Fibroblast of gingiva (primary cell): ENCODE measurements around the gene PRR36.

Experiments used
- DNase-seq: peaks from one replicate; pipeline ENCODE4 v3.0.0-alpha.2; 2011; ENCODE audit warnings: low read depth

The PRR36 gene

DNA sequence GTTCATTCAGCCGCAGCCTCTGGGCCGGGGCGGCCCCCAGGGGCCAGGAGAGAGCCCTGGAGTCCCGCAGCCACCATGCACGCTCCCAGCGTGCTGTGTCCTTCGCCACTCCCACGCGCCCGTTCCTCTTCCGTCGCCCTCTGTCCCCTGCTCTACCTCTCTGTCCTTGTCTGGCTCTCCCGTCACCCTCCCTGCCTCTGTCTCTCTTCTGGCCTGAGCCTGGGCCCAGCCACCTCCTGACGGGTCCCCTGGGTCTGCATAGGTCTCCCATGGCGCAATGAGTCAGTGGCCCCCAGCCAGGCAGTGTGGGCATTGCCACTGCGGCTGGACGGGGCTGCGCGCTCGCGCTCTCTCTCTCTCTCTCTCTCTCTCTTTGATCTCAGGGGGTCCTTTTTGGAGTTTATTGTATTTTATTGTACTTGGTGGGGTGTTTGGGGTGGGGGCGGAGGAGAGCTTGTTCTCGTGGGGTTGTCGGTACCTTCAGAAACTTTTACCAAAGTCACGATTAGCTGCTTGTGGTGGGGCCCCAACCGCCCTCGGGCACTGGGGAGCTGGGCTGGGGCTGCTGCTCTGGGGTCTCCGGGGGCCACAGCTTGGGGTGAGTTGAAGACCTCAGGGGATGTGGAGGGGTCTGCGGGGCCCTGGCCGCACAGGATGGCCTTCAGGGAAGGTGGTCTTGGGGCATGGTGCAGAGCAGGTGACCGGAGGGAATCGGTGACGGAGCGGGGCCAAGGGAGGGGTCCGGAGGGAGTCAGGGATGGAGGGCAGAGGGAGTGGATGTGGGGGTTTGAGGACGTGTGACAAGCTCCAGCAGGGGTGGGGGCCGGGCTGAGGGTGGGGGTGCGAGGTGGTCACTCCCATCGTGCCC lies 38.7 kb upstream of the PRR36 start:
- no peak for DNase-seq

DNA sequence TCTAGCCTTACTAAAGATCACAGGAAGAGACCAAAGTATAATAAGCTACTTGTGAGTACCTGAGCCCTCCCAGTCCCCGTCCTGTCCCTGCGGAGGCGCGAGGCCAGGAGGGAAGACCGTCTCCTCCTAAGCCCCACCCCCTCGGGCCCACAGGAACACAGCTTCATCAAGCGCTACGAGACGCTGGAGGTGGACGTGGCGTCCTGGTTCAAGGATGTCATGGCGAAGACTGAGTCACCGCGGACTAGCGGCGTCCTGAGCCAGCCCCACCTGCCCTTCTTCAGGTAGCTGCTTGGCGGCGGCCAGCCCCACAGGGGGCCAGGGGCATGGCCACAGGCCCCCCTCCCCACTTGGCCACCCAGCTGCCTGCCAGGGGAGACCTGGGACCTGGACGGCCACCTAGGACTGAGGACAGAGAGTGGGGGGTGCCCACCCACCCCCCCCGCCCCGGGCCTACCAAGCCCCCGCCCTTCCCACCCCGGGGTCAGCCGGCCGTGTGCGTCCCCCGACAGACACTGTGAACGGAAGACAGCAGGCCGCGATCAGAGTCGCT lies 38.0 kb upstream of the PRR36 start:
- DNase-seq: no peak

DNA sequence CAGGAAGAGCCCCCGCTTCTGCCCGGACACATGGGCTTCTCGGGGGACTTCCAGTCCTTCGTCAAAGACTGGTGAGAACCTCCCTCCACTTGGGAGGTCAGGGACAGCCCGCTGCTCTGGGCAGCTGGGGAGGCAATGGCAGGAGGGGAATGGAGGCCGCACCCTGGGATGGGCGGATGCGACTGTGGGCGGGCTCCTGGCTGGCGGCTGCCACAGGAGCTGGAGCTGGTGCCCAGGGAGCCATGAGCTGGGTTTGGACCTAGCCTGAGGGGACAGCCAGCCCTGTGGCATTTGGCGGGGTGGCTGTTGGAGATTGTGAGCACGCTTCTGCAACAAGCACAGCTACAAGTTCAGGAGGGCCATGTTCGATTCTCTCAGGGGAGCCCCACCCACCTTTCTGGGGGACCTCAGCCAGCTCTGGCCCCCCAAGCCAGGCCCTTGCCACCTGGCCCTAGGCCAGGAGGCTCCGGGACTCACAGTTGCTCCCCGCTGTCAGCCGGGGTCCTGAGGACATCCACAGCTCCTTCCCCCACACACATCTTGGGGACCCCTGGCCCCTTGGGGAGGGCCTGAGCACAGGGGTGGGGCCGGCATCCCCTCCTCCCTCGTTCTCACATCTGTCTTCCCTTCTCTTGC lies 37.4 kb upstream of the PRR36 start:
- no peak for DNase-seq

DNA sequence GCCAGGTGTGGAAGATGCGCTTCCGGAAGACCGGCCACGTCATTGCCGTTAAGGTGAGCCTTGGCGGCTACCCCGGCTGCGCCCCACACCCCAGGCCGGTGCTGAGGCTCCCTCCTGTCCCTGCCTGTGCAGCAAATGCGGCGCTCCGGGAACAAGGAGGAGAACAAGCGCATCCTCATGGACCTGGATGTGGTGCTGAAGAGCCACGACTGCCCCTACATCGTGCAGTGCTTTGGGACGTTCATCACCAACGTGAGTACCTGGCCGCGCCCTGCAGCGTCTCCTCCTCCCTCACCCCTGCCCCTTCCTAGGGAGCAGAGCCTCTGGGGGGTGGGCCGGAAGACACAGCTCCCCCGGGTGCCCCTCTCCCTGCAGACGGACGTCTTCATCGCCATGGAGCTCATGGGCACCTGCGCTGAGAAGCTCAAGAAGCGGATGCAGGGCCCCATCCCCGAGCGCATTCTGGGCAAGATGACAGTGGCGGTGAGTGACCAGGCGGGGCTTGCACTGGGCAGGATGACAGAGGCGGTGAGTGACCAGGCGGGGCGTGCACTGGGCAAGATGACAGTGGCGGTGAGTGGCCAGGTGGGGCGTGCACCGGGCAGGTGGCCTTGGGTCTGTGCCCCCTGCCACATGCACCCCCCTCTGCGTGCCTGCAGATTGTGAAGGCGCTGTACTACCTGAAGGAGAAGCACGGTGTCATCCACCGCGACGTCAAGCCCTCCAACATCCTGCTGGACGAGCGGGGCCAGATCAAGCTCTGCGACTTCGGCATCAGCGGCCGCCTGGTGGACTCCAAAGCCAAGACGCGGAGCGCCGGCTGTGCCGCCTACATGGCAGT lies 36.4 kb upstream of the PRR36 start:
- DNase-seq: no peak

DNA sequence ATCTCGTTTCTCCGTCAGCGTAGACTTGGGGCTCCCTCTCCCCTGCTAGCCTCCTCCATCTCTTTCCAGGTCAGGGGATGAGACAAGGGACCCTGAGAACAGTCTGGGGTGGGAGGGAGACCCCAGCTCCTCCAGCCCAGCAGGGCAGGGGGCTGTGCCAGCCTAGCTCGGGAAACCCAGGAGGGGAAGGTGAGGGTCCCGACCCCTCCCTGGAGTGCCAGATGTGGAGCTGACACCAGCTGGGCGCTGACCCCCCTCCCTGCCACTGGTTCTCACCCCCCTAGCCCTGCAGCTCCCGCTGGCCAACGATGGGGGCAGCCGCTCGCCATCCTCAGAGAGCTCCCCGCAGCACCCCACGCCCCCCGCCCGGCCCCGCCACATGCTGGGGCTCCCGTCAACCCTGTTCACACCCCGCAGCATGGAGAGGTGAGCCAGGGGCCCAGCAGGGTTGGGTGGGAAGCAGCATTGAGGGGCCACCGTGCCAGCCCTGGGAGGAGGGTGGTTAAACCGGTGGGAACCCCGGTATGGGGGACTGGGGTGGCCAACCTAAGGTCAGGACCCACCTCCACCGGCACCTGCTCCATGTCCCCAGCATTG lies 35.4 kb upstream of the PRR36 start:
- no peak for DNase-seq

DNA sequence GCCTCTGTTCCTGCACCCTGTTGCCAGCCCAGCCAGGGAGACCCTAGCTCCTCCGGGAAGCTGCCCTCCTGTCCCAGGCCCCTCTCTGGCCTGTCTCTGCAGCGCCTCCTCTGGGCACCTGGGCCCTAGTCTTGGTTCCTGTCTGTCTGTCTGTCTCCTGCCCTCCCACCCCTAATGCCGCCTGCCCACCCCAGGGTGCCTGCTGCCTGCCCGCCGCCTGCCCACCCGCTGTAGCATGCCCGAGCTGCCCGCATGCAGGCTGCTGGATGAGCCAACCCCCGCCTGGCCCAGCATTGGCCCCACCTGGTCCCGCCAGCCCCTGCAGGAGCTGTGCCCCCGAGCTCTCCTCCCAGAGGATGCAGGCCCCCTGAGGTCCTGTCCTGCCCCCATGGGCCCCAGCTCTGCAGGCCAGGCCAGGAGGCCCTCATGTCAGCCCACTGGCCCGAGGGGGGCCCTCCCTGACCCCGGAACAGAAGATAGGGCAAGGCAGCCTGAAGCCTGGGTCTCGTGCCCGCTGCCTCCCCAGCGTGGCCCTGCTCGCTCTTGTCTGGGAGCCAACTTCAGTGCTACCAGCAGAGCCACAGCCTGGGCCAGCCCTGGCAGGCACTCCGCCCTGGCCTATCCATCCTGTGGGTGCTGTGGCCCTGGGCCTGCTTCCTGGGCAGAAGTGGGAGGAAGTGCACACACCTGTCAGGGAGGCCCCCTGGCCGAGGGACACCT lies 34.7 kb upstream of the PRR36 start:
- no peak for DNase-seq

DNA sequence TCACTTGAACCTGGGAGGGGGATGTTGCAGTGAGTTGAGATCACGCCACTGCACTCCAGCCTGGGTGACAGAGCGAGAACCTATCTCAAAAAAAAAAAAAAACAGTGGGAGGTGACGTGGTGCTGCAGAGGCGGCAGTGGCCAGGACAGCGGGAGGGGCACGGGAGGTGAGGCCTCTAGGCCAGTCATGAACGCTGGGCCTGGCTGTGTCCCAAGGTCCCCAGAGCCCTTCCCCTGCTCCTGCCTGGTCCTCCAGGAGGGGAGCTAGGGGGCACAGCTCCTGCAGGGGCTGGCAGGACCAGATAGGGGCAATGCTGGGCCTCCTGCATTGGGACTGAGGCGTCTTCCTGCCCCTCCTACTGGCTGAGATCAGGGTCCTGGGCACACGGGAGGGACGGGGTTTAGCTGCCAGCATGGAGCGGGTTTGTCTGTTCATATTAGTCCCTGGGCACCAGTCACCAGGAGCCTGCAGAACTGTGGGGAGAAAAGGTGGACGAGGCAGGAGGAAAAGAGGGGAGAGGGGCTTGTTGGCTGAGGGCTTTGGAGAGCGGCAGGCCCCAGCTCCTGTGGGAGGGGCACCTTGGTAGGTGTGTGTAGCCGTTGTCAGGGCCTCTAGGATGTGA lies 34.0 kb upstream of the PRR36 start:
- no peak for DNase-seq

DNA sequence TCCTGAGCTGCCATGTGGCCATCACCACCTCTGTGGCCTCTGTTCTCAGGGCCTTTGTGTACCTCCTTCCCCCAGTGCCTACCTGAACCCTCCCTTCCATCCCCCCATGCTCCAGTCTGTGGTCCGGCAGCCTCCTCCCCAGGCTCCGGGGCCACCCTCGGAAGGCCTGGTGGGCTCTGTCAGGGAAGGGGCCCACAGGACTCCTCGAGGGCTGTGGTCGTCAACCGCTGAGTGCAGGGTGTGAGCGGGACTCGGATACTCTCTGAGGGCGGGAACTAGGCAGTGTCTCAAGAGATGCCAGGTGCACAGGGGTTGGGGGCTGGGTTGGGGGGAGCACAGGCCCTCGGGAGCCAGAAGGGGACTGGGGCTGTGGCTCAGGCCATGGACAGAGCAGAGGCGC lies 33.4 kb upstream of the PRR36 start:
- no peak for DNase-seq

DNA sequence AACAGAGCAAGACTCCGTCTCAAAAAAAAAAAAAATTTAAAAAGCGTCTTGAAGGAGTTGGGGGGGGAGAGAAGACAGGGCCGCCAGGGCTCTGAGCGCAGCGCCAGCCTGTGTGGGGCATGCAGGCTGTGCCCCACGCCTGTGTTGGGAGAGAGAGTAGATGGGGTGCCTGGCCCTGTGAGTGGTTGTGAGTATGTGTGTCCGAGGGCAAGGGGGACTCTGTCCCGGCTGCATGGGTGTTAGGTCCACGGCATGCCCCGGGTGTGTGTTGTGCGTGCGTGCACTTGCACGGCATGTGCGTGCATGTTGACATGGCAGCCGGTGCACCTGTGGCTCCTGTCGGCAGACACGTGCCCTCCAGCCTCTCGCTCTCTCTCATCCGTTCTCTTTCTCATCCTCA lies 32.9 kb upstream of the PRR36 start:
- no peak for DNase-seq

DNA sequence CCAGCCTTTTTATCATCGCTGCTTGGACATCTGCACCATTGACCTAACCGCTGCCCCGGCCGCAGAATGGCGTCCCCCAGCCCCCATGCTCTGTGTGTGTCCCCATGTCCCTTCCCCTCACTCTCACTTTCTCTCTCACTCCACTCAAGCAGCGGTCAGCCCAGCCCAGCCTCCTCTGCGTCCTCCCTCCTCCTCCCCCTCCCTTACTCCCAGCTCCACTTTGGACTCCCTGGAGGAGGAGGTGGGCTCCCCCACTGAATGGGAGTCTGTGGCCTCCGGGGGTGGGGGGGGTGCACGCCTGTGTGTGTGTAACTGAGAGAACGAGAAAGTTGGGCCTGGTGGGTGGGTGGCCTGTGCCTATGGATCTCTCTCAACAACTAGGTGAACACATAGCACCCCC lies 31.7 kb upstream of the PRR36 start:
- DNase-seq: no peak

DNA sequence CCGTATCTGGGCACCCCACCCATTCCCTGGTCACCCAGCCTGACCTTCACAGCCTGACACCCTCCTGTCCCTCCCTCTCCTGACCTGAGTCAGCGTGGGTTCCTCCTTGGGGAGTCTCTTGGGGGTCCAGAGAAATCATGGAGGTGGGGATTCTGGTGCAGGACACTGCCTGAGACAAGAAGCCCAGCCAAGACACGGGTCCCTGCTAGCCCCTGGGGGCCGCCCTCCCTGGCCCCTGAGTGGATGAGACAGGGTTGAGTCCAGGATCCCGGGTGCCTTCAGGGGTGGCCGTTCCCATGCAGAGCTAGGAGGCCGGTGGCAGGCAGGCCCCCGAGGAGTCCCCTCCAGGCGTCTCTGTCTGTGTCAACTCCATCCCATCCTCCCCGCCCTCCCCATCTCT lies 31.1 kb upstream of the PRR36 start:
- no peak for DNase-seq

DNA sequence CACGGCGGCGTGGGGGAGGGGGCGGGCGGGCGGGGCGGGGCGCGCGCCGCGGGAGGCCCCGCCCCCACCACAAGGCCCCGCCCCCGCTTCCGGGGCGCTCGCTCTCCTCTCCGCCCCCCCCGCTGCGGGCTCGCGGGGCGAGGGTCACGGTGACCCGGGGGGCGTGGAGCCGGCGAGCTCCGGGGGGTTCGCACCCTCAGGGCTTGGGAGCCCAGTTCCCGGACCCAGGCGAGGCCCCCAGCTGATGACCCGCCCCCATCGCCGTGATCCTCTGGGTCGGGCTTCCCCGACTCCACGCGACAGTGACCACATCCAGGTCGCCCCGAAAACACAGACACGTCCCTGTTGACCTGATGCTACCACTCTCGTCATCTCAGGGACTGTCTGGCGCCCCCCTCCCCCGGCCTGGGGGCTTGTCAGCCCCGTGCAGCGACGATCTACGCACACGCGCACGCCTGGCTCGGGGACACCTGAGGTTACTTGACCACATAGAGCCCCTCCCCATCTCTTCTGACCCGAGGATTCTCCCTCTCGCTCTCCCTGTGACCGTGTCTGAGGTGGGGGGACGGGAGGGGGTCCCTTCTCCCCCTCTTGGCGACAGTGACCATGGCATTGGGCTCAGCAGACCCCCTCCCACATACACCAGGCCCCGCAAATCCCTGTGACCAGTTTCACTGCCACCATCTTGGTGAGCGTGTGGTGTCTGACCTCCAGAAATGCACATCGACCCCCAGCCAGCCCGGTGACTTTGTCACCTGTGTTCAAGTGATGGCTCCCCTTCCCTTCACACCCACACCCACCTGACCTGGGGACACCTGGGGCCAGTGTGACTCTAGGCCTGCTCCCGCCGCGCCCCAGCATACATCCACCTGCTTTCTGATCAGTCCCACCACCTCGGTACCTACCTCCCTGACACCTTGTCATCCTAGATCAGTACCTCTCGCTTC lies 30.2 kb upstream of the PRR36 start:
- DNase-seq: no peak

DNA sequence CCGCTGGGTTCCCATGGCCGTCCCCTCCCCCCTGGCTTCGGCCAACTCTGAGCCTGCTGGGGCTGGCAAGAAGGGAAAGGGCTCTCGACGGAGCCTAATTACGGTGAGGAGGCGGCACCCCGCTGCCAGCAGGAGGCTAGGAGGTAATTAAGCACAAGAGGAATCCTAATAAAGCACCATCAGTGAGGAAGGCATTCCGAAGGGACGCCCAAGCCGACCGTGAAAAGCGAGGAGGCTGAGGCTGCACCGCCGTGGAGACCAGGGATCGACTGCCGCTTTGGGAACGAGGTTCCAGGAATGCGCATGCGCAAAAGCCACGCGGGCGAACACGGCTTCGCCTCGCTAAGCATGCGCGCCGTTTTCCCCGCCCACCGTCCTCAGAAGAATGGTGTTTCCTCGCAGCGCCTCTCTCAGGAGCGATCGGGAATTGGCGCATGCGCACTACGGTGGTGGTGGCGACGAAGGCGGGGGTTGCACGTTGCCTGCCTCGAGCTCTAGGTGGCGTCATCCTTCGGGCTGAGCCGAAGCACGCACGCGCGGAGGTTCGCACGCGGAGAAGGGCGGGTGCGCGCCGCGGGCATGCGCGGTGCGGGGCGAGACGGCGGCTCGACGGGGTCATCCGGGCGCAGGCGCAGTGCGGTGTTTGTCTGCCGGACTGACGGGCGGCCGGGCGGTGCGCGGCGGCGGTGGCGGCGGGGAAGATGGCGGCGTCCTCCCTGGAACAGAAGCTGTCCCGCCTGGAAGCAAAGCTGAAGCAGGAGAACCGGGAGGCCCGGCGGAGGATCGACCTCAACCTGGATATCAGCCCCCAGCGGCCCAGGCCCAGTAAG lies 29.3 kb upstream of the PRR36 start, which contains the start of gene MAP2K7:
Gene MAP2K7 (plus strand): TSS at position 634 of the 830 bp plus-strand sequence. CDS start 68 bp downstream, at position 702.
- DNase-seq: peak; percentile 98

DNA sequence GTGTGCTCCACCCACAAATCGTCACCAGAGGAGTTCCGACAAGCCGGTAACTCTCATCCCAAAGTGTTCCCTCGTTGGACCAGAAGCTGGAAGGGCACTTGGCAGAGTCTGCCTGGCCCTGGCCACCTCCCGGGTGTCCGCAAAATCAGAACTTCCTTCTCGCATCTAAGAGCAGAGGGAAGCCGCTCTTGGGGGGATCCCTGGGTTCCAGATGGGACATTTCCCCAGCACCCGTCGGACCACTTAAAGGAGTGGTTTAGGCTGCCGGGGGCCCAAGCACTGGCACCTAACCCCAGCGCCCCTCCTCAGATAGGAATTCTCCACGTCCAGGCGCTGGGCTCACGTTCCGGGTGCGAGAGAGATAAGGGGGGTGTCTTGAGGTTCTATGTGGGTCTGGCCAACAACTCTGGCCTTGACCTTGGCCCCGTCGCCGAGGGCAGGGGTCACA lies 28.6 kb upstream of the PRR36 start:
- DNase-seq: no peak

DNA sequence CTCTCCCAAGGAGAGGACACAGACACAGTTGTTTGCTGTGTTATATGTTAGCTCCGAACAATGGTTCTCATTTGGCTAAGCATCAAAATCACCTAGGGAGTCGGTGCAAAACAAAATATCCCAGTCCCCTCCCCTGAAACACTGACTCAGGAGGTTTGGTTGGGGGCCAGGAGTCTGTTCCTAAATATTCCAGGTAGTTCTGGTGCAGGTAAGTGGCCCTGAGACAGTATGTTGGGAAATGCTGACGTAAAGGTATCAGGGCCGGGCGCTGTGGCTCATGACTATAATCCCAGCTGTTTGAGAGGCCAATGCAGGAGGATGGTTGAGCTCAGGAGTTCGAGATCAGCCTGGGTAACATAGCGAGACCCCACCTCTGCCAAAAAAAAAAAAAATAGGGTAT lies 27.1 kb upstream of the PRR36 start:
- no peak for DNase-seq

DNA sequence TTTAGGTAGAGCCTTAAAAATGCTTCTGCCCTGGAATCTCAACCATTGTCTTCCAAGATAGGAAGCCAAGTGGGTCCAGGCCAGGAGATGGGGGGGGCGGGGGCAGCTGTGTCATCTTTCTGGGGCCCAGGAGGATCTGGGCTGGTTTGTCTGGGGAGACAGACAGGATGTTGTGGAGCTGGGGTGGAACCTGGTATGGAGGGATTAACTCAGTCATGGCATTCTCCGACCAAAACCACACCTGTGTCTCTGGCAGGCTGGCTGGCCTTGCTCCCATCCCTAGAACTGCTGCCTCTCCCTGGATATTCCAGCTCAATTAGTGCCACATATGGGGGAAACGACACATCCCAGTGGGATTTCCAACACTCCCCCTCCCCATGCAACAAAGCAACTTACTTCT lies 26.7 kb upstream of the PRR36 start:
- no peak for DNase-seq

DNA sequence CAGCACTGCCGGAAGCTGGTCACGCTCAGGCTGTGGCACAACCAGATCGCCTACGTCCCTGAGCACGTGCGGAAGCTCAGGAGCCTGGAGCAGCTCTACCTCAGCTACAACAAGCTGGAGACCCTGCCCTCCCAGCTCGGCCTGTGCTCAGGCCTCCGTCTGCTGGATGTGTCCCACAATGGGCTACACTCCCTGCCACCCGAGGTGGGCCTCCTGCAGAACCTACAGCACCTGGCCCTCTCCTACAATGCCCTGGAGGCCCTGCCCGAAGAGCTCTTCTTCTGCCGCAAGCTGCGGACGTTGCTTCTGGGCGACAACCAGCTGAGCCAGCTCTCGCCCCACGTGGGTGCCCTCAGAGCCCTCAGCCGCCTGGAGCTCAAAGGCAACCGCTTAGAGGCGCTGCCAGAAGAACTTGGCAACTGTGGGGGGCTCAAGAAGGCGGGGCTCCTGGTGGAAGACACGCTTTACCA lies 26.2 kb upstream of the PRR36 start:
- no peak for DNase-seq

DNA sequence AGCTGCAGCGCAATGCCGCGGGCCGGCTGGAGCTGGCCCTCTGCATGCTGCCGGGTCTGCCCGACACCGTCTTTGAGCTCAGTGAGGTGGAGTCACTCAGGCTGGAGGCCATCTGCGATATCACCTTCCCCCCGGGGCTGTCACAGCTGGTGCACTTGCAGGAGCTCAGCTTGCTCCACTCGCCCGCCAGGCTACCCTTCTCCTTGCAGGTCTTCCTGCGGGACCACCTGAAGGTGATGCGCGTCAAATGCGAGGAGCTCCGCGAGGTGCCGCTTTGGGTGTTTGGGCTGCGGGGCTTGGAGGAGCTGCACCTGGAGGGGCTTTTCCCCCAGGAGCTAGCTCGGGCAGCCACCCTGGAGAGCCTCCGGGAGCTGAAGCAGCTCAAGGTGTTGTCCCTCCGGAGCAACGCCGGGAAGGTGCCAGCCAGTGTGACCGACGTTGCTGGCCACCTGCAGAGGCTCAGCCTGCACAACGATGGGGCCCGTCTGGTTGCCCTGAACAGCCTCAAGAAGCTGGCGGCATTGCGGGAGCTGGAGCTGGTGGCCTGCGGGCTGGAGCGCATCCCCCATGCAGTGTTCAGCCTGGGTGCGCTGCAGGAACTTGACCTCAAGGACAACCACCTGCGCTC lies 25.7 kb upstream of the PRR36 start:
- DNase-seq: no peak
